ENCODE measurements around the gene BPTF. TPM values are rescaled to one million over a fixed set of nuclear protein-coding genes. Genes with fewer than 3 reads are reported as not detected.

BPTF gene
- total and polyA plus RNA-seq, 2 of the 13 experiments (the other 11 are each of a cell fraction or from before 2014, with no cell fraction given) = 43.5 to 66.1 TPM

- peak; percentile 92 for TF ChIP-seq RORA (CRISPR knock-in tag; IDR thresholded peaks at IDR 0.05)
- TF ChIP-seq ELF1 (CRISPR knock-in tag; IDR thresholded peaks at IDR 0.05) = peak; percentile 69; the same call in 1 of the 2 replicates
- peak; percentile 68; the same call in 1 of the 2 replicates for TF ChIP-seq HNRNPL (IDR thresholded peaks at IDR 0.05; ENCODE audit: low read depth, low read length)
- no peak for TF ChIP-seq BCLAF1 (IDR thresholded peaks at IDR 0.05)
- peak; percentile 72 for TF ChIP-seq ZNF12 (CRISPR knock-in tag; IDR thresholded peaks at IDR 0.05)
- TF ChIP-seq CBX5 (CRISPR knock-in tag; IDR thresholded peaks at IDR 0.05; ENCODE audit: borderline replicate concordance) = peak; percentile 96
- peak; percentile 90; the same call in 1 of the 2 replicates for TF ChIP-seq EEA1 (CRISPR knock-in tag; IDR thresholded peaks at IDR 0.05; ENCODE audit: borderline replicate concordance)
- no peak for TF ChIP-seq ZNF207 (IDR thresholded peaks at IDR 0.05; ENCODE audit: borderline replicate concordance)
- peak; percentile 92 for TF ChIP-seq ZNF44 (CRISPR knock-in tag; IDR thresholded peaks at IDR 0.05)
- peak; percentile 83 for TF ChIP-seq DRAP1 (CRISPR knock-in tag; IDR thresholded peaks at IDR 0.05)
- TF ChIP-seq BCL3 (CRISPR knock-in tag; IDR thresholded peaks at IDR 0.05) = peak; percentile 87; the same call in 1 of the 2 replicates
- TF ChIP-seq CBX2 (IDR thresholded peaks at IDR 0.05; ENCODE audit: low read depth, low read length) = no peak
- TF ChIP-seq CBX2 (CRISPR knock-in tag; IDR thresholded peaks at IDR 0.05; ENCODE audit: low read depth) = no peak
- TF ChIP-seq DBP (CRISPR knock-in tag; IDR thresholded peaks at IDR 0.05; ENCODE audit: not compliant biosample characterization) = peak; percentile 69
- peak; percentile 92 for TF ChIP-seq TEAD3 (CRISPR knock-in tag; optimal IDR thresholded peaks at IDR 0.05; ENCODE audit: borderline replicate concordance)
- TF ChIP-seq CREBL2 (CRISPR knock-in tag; IDR thresholded peaks at IDR 0.05; ENCODE audit: borderline replicate concordance) = peak; percentile 74; the same call in 1 of the 2 replicates
- peak; percentile 82; the same call in 1 of the 2 replicates for TF ChIP-seq ZNF512B (CRISPR knock-in tag; IDR thresholded peaks at IDR 0.05; ENCODE audit: borderline replicate concordance)
- peak; percentile 16; the same call in 1 of the 2 replicates for TF ChIP-seq HHEX (CRISPR knock-in tag; IDR thresholded peaks at IDR 0.05)
- TF ChIP-seq KDM5B (CRISPR knock-in tag; IDR thresholded peaks at IDR 0.05; ENCODE audit: borderline replicate concordance) = peak; percentile 98; the same call in 1 of the 2 replicates
- no peak for TF ChIP-seq GABPA (IDR thresholded peaks at IDR 0.05; ENCODE audit: low read depth, low read length)
- TF ChIP-seq GABPA (CRISPR knock-in tag; IDR thresholded peaks at IDR 0.05; ENCODE audit: low read depth) = peak; percentile 59
- no peak; the same call in 1 of the 2 replicates for TF ChIP-seq HIVEP1 (CRISPR knock-in tag; IDR thresholded peaks at IDR 0.05)
Observed at GRCh38 chr17:68019675-68020408, 194.5 kb downstream of the BPTF start (continued).

Data from HepG2 (cell line).